ENCODE results near the gene SOX12. TPM values are rescaled to one million over a fixed set of nuclear protein-coding genes. Genes with fewer than 3 reads are reported as not detected.

The SOX12 gene
- total RNA-seq: 10.6 TPM
- long read RNA-seq, full-length matches to known transcripts: 15 of 16 reads
- long read RNA-seq, partial matches to known transcripts: 0 of 16 reads
- long read RNA-seq, other reads (novel, unspliced or antisense): 1 of 16 reads

DNA sequence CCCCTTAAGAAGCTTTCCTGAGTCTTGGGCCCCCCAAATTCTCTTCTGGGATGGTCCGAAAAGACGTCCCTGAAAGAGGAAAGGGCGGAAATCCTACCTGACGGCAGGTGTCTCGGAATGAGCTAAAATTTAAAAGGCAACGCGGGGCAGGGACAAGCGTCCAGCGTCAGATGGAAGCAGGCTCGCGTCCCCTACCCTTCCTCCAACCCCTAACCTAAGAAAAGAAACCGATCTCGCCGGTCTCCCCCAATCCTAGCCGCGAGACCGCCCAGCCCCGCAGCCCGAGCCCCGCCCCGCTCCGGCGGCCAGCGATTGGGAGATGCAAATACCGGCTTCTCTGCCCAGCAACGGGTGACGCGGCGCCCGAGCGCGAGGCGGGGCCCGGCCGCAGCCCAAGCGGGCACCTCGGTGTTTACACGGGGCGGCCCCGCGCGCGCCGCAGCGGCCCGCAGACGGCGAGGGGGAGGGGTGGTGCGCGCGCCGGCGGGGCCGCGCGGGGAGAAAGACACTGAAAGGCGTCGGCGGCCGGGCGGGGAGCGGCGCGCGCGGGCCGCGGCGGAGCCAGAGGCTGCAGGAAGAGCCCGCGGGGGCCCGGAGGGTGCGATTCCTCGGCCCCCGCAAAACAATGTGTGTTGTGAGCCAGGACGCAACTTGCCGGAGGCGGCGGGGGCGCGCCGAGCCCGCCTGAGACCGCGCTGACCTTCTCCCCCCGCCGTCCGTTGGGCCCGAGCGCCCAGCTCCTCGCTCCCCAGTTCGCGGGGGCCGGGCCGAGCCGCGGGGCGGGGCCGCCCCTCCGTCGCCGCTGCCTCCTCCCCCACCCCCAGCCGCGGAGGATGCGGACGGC lies at the start of gene SOX12:
Gene SOX12 (plus strand): TSS at position 508 of the 844 bp plus-strand sequence. CDS start 373 bp downstream, outside the sequence.
- intact Hi-C loops (cut with DNase I): no loop called here

DNA sequence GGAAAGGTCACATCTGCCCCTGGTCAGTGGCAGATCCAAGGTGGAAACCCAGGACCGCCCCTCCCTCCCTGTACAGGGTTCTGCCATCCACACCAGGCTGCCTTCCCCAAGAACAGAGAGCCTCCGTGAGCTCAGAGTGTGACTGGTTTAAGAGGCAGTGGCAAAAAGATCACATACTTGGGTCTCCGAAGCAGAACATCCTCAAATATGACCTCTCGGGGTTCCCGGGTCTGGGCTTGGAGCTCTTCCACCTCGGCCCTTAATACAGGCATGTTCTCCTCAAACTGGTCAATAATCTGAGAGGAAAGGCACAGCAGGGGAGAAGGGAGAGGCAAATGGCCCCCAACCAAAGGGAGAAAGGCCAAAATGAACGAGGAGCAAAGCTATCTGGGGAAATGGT lies 49.6 kb upstream of the SOX12 start:
- DNase-seq (ENCODE audit: low spot score): peak; percentile 67
- intact Hi-C loops (cut with DNase I): loop anchor here (10.0 kb wide), 1 partner anchor 59 kb away; no protein-coding TSS in a partner anchor

More for the DNA sequence above, at the start of gene SOX12:
- DNase-seq (ENCODE audit: low spot score): peak; percentile 99

- peak; percentile 57 for DNase-seq (ENCODE audit: low spot score)
- intact Hi-C loops (cut with DNase I): loop anchor here (10.0 kb wide), 1 partner anchor 58 kb away; no protein-coding TSS in a partner anchor
These were observed 48.5 kb upstream of the SOX12 start for GRCh38 chr20:276620-277495.

GRCh38 chr20:277496-277781 lies 47.9 kb upstream of the SOX12 start:
- intact Hi-C loops (cut with DNase I): loop anchor here (10.0 kb wide), 1 partner anchor 57 kb away; no protein-coding TSS in a partner anchor
- DNase-seq (ENCODE audit: low spot score): no peak

DNA sequence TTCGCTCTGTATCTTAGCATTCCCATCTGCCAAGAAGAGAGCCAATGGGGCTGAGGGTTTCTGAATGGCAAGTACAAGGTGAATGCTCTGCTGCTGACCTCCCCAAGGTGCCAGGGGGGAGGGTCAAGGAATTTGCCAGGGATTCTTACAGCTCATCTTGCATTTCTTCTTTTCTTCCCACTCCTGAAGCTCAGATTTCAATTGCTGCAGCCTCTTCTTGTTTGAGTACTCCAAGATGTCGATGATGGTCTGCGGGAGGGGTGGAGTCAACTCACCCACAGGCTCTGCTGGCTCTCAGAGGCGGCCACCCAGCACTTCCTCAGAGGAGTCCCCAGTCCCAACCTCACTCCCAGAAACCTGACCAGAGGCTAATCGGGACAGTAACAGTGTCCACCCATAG lies 47.2 kb upstream of the SOX12 start:
- peak; percentile 12 for DNase-seq (ENCODE audit: low spot score)
- intact Hi-C loops (cut with DNase I): loop anchor here (10.0 kb wide), 1 partner anchor 57 kb away; no protein-coding TSS in a partner anchor

DNA sequence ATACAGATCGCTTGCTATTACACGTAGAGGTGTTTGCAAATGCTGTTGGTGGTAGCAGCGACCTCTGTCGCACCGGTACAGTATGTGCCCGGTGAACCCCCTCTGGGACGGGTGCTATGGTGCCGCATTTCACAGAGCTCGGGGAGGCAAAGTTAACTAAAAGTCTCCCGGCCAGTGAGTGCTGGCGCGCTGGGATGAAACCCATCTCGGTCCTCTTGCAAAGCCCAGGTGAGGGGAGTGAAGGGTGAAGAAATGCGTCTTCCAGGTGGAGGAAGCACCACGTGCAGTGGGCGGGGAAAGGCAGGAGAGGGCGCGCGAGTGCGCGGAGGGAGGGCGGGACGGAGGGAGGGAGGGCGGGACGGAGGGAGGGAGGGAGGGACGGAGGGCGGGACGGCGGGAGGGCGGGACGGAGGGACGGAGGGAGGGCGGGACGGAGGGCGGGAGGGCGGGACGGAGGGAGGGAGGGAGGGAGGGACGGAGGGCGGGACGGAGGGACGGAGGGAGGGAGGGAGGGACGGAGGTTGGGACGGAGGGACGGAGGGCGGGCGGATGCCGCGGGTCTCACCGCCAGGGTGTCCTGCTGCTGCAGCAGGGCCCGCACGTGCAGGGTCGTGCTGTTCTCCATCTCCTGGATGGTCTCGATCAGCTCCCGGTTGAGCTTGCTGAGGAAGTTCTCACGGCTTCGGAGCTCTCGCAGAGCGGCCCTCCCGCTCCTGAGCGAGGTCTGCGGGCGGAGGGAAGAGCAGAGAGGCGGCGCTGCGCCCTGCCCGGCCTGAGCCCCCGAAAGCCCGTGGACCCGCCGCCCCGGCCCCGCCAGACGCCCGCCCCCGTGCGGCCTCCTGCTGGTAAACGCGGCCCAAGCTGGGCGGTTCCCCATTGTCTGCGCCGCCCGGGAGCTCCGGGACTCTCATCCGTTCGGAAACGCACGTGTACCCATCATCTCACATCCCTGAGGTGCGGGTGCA lies 46.5 kb upstream of the SOX12 start:
- intact Hi-C loops (cut with DNase I): loop anchor here (10.0 kb wide), 1 partner anchor 56 kb away; no protein-coding TSS in a partner anchor
- DNase-seq (ENCODE audit: low spot score): no peak

DNA sequence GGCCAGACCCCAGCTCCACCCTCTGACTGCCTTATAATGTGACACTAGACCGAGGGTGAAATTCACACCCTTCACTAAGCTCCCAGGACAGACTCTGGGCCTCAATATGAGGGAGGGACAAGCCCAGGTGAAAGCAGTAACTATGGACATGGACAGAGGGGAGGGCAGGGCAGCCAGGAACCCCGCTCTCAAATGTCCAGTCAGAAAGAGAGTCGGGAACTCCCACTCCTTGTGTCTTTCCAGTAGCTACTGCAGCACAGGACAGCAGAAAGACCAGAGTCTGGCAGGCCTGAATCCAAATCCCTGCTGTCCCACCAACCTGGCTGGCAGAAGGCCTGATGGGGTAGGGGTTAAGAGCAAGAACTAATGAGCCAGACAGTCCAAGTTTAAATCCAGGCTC lies 41.2 kb upstream of the SOX12 start:
- intact Hi-C loops (cut with DNase I): no loop called here
- no peak for DNase-seq (ENCODE audit: low spot score)

- intact Hi-C loops (cut with DNase I): no loop called here
- no peak for DNase-seq (ENCODE audit: low spot score)
These were observed 38.8 kb upstream of the SOX12 start for GRCh38 chr20:286508-286907.

GRCh38 chr20:288956-289692 lies 36.2 kb upstream of the SOX12 start:
- no peak for DNase-seq (ENCODE audit: low spot score)
- intact Hi-C loops (cut with DNase I): no loop called here

GRCh38 chr20:289693-290083 lies 35.7 kb upstream of the SOX12 start:
- peak; percentile 9 for DNase-seq (ENCODE audit: low spot score)
- intact Hi-C loops (cut with DNase I): no loop called here

GRCh38 chr20:290084-290831 lies 35.1 kb upstream of the SOX12 start, which contains the start of gene C20orf96:
C20orf96 (minus strand) TSS chr20:290750; CDS start chr20:290610, 140 bp downstream.
- peak; percentile 95 for DNase-seq (ENCODE audit: low spot score)
- intact Hi-C loops (cut with DNase I): no loop called here

- intact Hi-C loops (cut with DNase I): no loop called here
- DNase-seq (ENCODE audit: low spot score): no peak
These were observed 30.8 kb upstream of the SOX12 start for GRCh38 chr20:294602-295001.

DNA sequence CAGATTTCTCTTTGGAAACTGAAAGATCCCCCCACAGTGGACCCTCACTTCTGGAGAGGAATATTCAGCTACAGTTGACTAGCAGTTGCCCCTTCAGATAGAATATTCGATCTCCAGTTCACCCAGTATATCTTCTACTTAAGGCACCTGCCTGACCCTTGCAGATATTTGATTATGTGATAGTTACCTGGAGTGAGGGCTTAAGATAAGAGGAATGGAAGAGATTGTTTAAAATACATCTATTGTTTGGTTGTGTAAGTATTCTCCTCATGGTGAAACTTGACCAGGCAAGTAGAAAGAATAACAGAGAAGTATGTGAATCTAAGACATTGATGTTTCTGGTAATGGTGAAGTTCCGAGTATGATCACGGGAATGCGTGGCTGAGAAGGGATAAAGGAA lies 29.5 kb upstream of the SOX12 start:
- intact Hi-C loops (cut with DNase I): loop anchor here (2.0 kb wide), 1 partner anchor 31 kb away; no protein-coding TSS in a partner anchor
- no peak for DNase-seq (ENCODE audit: low spot score)

DNA sequence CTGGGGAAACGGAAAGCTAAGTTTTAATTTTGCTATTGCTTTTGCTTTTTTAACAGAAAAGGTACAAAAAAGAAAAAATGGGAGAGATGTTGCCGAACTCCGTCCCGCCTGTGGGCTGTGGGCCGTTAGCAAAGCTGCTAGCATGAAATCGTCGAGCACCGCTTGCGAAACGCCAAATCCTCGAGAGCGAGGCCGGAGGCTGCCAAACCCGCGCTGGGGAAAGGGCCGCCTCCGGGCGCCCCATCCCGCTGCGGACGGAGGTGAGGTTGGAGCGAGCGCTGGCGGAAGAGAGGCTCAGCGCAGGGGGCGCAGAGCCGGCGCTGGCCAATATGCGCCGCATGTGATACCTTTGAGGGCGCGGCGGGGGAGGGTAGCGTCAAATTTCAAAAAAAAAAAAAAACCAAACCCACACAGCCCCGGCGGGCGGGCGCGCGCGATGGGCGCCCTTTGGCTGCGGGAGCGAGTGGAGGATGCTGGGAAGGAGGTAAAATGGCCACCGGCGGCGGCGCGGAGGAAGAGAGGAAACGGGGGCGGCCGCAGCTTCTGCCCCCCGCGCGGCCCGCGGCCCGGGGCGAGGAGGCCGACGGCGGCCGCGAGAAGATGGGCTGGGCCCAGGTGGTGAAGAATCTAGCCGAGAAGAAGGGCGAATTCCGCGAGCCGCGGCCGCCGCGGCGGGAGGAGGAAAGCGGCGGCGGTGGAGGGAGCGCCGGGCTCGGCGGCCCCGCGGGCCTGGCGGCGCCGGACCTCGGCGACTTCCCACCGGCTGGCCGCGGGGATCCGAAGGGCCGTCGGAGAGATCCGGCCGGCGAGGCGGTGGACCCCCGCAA lies 28.0 kb upstream of the SOX12 start, which contains the start of gene ZCCHC3:
Gene ZCCHC3 (plus strand): TSS at position 473 of the 827 bp plus-strand sequence. CDS start 17 bp downstream, at position 490.
- intact Hi-C loops (cut with DNase I): loop anchor here (2.0 kb wide), 1 partner anchor 29 kb away; no protein-coding TSS in a partner anchor
- peak; percentile 92 for DNase-seq (ENCODE audit: low spot score)

DNA sequence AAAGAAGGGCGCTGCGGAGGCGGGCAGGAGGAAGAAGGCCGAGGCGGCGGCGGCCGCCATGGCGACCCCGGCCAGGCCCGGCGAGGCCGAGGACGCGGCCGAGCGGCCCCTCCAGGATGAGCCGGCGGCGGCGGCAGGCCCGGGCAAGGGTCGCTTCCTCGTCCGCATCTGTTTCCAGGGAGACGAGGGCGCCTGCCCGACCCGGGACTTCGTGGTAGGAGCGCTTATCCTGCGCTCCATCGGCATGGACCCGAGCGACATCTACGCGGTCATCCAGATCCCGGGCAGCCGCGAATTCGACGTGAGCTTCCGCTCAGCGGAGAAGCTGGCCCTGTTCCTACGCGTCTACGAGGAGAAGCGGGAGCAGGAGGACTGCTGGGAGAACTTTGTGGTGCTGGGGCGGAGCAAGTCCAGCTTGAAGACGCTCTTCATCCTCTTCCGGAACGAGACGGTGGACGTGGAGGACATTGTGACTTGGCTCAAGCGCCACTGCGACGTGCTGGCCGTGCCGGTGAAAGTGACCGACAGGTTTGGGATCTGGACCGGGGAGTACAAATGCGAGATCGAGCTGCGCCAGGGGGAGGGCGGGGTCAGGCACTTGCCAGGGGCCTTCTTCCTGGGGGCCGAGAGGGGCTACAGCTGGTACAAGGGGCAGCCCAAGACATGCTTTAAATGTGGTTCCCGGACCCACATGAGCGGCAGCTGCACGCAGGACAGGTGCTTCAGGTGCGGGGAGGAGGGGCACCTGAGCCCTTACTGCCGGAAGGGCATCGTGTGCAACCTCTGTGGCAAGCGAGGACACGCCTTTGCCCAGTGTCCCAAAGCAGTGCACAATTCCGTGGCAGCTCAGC lies 27.2 kb upstream of the SOX12 start:
- intact Hi-C loops (cut with DNase I): loop anchor here (2.0 kb wide), 1 partner anchor 29 kb away; no protein-coding TSS in a partner anchor
- peak; percentile 85 for DNase-seq (ENCODE audit: low spot score)

All from cardiac septum (tissue), 1 donor.